Nephron progenitor cell (in vitro differentiated cells): ENCODE measurements around the gene TSHR.

Experiments
- DNase-seq: peaks from one replicate; pipeline ENCODE4 v3.0.0; 2021
- H3K27ac Mint-ChIP-seq: 2 replicates; pipeline ENCODE4 v1.8.0; 2021; ENCODE audit warnings: mild to moderate bottlenecking, moderate library complexity, mixed read lengths
- H3K27me3 Mint-ChIP-seq: 2 replicates; pipeline ENCODE4 v1.8.0; 2021; ENCODE audit warnings: mild to moderate bottlenecking, low read depth, mixed read lengths; ENCODE audit not compliant: poor library complexity
- H3K36me3 Mint-ChIP-seq: 2 replicates; pipeline ENCODE4 v1.8.0; 2021; ENCODE audit warnings: low read depth, mixed read lengths
- H3K4me1 Mint-ChIP-seq: 2 replicates; pipeline ENCODE4 v1.8.0; 2021; ENCODE audit warnings: mixed read lengths
- H3K4me3 Mint-ChIP-seq: 2 replicates; pipeline ENCODE4 v1.8.0; 2021; ENCODE audit warnings: mild to moderate bottlenecking, moderate library complexity, mixed read lengths
- H3K9me3 Mint-ChIP-seq: 2 replicates; pipeline ENCODE4 v1.8.0; 2021; ENCODE audit warnings: mild to moderate bottlenecking, moderate library complexity, mixed read lengths
- TF ChIP-seq, protein P1 (sequence below): fragments of 200-600 bp; sonication (generic); IDR thresholded peaks from 2 replicates; pipeline ENCODE4 v1.5.0; 2021; ENCODE audit warnings: antibody characterized with exemption

Gene TSHR

DNA sequence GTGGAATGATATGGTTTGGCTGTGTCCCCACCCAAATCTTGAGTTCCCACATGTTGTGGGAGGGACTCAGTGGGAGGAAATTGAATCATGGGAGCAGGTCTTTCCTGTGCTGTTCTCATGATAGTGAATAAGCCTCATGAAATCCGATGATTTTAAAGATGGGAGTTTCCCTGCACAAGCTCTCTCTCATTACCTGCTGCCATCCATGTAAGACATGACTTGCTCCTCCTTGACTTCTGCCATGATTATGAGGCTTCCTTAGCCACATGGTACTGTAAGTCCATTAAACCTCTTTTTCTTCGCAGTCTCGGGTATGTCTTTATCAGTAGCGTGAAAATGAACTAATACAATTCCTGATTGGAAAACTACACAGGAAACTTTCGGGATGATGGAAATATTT, 100.5 kb downstream of the TSHR start:
- TF ChIP-seq, protein P1, sequence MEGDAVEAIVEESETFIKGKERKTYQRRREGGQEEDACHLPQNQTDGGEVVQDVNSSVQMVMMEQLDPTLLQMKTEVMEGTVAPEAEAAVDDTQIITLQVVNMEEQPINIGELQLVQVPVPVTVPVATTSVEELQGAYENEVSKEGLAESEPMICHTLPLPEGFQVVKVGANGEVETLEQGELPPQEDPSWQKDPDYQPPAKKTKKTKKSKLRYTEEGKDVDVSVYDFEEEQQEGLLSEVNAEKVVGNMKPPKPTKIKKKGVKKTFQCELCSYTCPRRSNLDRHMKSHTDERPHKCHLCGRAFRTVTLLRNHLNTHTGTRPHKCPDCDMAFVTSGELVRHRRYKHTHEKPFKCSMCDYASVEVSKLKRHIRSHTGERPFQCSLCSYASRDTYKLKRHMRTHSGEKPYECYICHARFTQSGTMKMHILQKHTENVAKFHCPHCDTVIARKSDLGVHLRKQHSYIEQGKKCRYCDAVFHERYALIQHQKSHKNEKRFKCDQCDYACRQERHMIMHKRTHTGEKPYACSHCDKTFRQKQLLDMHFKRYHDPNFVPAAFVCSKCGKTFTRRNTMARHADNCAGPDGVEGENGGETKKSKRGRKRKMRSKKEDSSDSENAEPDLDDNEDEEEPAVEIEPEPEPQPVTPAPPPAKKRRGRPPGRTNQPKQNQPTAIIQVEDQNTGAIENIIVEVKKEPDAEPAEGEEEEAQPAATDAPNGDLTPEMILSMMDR: no peak
- no peak for DNase-seq
- no peaks in the 10 kb centered on the region for H3K4me1 Mint-ChIP-seq
- H3K9me3 Mint-ChIP-seq: peaks cover 47% of the 10 kb centered on the region
- H3K27me3 Mint-ChIP-seq: peaks cover 3% of the 10 kb centered on the region
- H3K36me3 Mint-ChIP-seq: no peaks in the 10 kb centered on the region
- no peak overlapping the region for H3K27ac Mint-ChIP-seq
- H3K4me3 Mint-ChIP-seq: no peak overlapping the region

DNA sequence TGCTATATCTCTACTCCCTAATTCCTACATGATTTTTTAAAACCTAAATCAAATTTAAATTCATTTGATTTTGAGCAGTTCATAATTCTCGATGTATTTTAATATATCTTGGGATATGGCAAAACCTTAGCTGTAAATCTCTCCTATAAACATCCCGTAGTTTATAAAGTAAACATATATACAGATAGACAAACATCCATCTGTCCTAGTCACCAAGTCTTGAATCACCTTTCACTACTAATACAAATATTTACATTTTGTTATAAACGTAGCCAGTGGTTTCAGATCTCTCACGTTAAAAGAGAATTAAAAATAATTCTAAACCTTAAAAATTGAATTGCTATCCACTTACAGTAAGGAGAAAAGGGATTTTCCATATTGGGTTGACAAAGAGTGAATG, 107.0 kb downstream of the TSHR start:
- Mint-ChIP-seq H3K4me3 (no peak overlapping the region), H3K27me3 (no peaks in the 10 kb centered on the region), H3K9me3 (no peaks in the 10 kb centered on the region), H3K4me1 (no peaks in the 10 kb centered on the region), H3K36me3 (no peaks in the 10 kb centered on the region), H3K27ac (no peak overlapping the region)
- TF ChIP-seq, protein P1: no peak
- DNase-seq: no peak

DNA sequence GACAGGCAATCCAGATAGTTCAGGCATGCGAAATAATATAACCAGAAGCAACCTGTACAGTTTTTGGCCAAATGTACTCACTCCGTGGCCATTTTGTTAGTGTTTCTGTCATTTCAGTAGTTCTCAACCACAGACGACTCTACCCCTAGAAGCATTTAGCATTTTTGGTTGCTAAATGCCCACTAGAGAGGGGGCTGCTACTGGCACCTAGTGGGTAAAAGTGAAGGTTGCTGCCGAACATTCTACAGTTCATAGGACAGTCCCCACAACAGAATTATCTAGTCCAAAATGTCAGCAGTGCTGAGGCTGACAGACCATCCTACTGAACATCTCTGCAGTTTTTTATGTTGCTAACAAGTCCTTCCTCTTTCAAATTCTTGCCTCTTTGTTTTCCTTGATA, 107.4 kb downstream of the TSHR start:
- H3K27ac Mint-ChIP-seq: no peak overlapping the region
- H3K4me1 Mint-ChIP-seq: no peaks in the 10 kb centered on the region
- no peaks in the 10 kb centered on the region for H3K36me3 Mint-ChIP-seq
- peaks cover 2% of the 10 kb centered on the region for H3K27me3 Mint-ChIP-seq
- TF ChIP-seq, protein P1: peak; percentile 36
- DNase-seq: peak; percentile 3
- H3K4me3 Mint-ChIP-seq: no peak overlapping the region
- no peaks in the 10 kb centered on the region for H3K9me3 Mint-ChIP-seq

DNA sequence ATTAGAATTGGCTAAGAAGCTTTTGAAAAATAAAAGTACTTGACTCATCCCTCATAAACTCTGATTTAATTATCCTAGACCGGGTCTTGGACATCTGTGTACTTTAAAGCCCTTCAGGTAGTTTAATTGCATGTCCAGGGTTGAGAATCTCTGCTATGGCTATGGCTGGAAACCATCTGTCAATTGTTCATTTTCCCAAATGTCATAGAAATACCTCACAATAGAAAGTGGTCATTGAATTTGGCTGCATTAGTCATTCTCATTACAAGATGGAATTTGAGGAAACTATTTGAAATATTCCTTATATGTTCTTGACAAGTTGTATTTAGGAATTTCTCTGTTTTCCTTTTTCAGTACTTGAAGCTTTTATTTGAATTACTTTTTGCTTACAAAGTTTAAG, 111.3 kb downstream of the TSHR start:
- TF ChIP-seq, protein P1: no peak
- H3K27me3 Mint-ChIP-seq: peaks cover 4% of the 10 kb centered on the region
- H3K9me3 Mint-ChIP-seq: peaks cover 18% of the 10 kb centered on the region
- no peak overlapping the region for H3K27ac Mint-ChIP-seq
- no peaks in the 10 kb centered on the region for H3K4me1 Mint-ChIP-seq
- no peak overlapping the region for H3K4me3 Mint-ChIP-seq
- no peak for DNase-seq
- H3K36me3 Mint-ChIP-seq: peaks cover 4% of the 10 kb centered on the region

DNA sequence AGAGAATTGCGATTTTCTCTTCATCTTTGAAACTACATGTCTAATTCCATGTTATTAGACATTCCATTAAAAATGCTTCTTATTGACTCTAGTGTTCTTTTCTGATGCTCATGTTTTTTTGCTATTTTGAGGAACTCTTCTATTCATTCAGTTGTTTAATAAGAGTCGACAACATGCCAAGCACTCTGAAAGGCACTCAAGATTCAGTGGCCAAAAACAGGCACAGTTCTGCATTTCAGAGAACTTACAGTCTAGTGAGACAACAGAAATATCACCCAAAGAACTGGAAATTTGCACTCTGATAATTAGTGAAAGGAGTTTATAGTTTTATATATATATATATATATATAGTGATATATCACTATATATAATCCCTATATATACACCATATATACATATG, 111.7 kb downstream of the TSHR start:
- TF ChIP-seq, protein P1: no peak
- Mint-ChIP-seq H3K27me3 (peaks cover 4% of the 10 kb centered on the region), H3K27ac (no peak overlapping the region), H3K9me3 (peaks cover 23% of the 10 kb centered on the region), H3K4me1 (no peaks in the 10 kb centered on the region), H3K36me3 (peaks cover 4% of the 10 kb centered on the region), H3K4me3 (no peak overlapping the region)
- no peak for DNase-seq

DNA sequence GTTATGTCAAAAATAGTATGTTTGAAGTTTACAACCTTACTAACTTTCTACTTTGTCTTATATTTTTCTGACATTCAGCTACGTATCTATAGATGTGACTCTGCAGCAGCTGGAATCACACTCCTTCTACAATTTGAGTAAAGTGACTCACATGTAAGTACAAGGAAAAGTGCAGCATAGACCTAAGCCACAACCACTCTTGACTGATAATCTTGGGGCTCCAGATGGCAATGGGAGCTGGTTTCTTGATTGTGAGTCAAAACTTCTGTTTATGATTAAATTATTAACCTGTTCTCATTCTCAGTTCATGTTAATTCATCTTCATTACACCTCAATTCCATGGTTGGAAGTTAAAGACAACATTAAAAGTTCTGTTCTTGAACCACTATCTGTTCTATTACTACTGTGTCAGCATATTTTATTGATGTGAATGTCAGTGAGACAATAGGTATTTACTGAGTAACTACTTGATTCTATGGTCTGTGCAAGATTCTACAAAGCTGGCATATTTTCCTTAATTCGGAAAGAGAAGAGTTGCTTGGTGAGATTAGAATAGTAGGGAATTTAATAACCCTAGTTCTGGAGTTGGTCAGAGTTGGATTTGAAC, 112.9 kb downstream of the TSHR start:
- TF ChIP-seq, protein P1: no peak
- Mint-ChIP-seq H3K9me3 (peaks cover 27% of the 10 kb centered on the region), H3K4me1 (no peaks in the 10 kb centered on the region), H3K27me3 (peaks cover 4% of the 10 kb centered on the region), H3K27ac (no peak overlapping the region), H3K36me3 (peaks cover 4% of the 10 kb centered on the region), H3K4me3 (no peak overlapping the region)
- no peak for DNase-seq
